NCI-H2196 (cell line): ENCODE data around the gene SSTR3.
"Not testable (repeated sequence)": the region's sequence is repeated elsewhere in the genome, so short reads cannot be mapped to it uniquely, and the experiment has no call there.

Experiments used
- DNase-seq: peaks from one replicate; lab custom pipeline; 2025; ENCODE audit not compliant: unreplicated experiment; lab: John Stamatoyannopoulos, UW

Gene SSTR3

DNA sequence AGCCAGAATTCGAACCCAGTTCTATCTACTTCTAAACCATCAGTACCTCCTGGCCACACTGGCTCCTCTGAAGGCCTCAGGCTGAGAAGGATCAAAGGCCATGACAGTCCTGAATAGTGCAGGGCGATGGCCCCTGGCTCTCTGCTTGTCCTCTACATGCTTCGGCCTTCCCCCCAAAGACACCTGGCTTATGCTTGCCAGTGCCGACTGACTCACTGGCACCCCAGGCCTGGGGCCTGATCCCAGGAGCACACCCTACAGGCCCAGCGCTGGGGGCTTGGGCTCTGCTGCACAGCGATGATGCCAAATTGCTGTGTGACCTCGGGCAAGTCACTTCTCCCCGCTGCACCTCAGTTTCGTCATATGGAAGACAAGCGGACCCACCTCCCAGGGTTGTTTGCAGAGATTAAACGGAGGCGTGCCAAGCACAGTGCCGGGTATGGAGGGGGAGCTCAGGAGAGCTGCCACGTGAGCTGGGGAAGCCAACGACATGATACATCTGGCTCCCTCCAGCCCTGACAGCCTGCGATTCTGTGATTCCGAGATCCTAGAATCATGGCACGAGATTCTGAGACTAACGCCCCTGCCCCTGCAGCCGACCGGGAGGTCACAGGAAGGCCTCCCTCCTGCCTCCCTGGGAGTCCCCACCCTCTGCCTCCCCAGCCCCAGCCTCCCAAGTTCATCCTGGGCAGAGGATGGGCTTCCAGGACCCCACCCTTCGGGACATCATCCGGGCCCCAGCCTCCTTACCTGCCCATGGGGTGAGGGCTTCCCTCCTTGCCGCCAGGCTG is 1.0 kb downstream of the SSTR3 start:
- DNase-seq, result no peak

DNA sequence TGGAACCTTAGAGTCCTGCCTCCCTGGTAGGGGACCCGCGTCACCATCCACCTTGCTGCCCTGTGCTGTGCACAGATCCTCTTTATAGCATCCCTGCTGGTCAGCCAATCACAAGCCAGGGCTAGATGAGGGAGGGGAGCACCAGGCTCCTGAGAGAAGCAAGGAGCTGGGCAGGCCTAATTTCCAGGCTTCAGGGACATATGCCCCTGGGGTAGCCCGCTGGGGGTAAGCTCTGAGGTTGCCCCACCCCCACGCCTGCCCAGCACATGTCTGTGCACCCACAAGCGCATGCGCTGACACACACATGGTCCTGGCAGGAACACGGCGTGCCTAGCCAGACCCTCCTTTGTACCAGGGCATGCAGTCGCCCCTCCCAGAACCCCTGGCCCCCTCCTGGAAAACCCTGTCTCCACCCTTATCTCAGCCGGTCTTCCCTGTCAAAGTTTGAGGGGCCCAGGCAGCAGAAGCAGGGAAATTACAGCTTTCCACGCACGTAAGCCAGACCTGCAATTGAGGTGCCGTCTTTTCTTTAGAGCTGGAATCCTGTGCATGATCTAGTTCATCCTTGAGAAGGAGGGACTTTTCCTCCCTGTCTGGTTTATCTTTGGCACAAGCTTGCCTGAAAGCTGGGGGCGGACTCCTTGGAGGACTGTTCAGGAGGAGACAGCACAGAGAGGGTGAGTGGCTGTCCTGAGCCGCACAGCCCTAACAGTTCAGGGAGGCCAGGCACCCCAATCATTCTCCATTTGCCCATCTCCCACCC is 2.1 kb downstream of the SSTR3 start:
- no peak for DNase-seq

DNA sequence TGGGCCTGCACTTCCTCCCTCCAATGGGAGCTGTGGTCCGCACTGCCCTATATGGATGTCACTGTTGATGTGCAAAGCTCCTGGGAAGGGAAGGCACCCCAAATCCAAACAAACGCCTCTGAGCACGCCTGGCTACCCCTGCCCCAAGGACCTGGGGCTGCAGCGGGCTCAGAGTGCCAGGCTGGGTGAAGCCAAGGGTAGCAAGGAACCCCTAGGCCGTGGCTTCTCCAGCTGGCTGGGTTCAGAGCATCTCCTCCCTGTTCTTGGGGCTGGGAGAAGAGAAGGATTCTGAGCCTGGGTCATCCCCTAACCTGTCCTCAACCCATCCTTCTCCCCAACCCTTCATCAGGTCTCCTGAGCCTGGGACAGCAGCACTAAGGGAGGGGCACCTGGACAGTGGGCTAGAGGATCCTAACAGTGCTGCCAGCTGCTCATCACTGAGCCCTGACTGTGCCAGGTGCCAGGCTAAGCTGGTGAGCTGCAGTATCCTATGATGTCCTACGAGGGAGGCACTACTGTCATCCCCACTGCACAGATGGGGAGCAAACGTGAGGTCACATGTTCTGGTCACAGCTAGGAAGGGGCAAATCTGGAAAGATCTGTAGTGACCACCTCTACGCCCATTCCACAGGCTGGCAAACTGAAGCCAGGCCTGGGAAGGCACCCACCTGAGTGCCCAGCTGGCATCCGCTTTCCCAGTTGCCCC is 3.0 kb downstream of the SSTR3 start:
- DNase-seq, result no peak

DNA sequence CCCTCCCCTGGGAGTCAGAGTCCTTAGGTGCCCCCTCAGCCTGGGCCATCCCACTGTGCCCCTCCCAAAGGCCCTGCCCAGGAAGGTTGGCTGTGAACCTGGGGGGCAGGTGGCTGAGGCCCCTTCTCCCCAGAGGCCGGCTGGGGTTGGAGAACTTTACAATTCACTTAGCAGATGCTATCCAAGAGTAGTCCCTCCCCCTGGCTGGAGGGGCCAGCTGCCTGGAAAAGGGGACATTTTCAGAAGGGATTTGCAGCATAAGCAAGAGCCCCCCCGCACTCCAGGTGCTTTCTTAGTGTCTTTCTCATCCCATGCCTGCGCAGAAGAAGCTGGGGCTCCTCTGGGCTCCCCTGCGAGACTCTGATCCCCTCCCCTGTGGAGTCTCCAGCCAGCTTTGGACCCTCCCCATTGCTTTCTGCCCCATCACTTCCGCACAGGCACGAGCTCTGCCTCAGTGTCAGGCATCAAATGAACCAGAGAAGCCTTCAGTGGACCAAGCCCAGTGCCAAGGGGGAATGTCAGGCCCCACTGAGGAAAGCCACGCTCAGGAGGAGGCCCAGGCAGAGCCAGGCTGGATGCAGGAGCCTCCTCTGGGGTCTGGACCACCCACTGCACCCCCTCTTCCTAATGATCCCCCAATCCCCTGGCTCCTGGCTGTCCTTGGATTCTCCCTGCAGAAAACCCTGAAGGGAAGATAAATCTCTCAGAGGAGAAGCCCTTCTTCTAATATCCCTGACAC is 3.7 kb downstream of the SSTR3 start:
- no peak for DNase-seq

DNA sequence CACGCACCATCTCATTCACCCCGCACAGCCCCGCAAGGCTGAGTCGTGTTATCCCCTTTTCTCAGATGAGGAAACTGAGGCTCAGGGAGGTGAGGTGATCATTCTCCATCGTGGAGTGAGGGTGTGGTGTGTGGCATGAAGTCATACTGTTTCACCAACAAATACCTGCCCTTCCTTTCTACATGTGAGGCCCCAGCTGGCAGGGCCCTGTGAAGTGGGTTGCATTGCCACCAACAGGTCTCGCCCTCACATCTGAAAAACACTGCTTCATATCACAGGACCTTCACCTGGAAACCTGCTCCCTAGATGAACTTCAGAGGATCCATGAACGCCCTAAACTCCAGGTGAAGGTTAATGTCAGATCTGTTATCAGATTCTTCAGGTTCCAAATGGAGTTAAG is 4.3 kb downstream of the SSTR3 start:
- DNase-seq, result no peak

DNA sequence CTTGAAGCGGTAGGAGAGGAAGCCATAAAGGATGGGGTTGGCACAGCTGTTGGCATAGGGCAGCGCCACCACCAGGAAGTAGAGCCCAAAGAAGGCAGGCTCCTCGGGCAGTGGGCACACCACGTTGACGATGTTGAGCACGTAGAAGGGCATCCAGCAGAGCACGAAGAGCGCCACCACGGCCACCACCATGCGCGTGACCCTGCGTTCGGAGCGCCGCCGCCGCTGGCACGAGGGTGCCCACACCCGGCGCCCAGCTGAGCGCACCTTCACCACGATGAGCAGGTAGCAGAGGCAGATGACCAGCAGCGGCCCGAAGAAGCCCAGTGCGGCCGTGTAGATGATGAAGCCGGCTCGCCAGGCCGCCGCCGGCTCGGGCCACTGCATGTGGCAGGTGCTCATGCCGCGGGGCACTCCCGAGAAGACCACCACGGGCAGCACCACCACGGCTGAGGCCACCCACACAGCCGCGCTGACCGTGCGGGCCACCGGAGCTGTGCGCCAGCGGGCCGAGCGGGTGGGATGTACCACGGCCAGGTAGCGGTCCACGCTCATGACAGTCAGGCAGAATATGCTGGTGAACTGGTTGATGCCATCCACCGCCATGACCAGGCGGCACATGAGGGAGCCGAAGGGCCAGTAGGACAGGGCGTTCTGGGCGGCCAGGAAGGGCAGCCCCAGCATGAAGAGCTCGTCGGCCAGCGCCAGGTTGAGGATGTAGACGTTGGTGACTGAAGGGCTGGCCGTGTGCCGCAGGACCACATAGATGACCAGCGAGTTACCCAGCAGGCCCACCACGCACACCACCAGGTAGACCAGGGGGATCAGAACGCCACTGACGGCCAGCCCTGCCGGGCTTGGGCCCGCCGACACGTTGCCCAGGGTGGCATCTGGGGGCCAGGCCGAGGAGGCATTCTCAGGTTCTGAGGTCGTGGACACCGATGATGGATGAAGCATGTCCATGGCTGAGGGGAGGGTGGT is 5.1 kb downstream of the SSTR3 start:
- DNase-seq, result no peak

DNA sequence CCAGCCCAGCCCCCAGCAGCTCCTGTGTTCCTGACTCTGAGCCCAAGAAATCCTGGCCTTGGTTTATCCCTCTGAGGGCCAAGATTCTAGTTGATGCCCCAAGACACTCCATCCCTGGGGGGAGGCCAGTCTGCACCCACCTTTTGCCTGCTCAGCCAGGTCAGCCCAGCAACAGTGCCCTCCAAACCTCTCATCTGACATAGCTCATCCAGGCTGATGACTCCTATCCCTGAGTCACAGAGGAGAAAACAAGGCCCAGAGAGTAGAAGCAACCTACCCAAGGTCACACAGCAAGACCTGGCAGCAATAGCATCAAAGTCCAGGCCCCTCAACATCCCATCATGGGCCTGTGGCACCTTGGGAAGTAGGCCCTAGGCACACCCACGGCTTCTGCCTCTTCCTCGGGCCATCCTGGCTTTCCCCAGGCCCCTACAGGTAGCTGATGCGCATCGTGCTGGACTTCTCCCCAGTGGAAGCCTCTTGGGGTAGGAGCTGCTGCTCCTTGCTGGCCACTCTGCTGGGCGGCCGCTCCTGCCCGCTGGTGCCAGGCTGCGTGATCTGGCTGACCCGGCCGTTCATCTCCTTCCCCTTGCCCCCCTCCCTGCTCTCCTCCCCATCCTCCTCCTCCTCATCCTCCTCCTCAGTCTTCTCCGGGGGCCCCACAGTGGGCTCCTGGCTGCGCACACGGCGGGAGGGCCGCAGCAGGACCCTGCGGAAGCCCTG is 6.0 kb downstream of the SSTR3 start:
- no peak for DNase-seq

DNA sequence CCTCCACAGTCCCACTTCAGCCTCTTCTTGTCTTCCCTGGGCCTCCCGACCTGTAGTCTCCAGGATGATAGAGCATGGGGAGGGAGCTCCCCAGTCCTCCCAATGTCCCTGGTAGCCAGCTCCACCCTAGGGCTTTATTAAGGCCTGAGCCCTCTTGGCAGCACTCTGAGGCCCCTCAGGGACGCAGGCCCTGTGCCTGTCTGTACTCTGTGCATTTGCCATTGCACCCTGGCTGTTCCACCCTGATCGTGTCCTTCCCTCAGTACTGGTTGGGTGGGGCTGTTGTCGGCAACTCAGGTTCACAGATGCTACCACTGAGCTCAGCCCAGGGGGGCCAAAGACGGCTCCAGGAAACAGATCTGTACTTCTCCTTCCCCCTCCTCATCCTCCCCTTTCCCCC is 7.2 kb downstream of the SSTR3 start:
- no peak for DNase-seq

DNA sequence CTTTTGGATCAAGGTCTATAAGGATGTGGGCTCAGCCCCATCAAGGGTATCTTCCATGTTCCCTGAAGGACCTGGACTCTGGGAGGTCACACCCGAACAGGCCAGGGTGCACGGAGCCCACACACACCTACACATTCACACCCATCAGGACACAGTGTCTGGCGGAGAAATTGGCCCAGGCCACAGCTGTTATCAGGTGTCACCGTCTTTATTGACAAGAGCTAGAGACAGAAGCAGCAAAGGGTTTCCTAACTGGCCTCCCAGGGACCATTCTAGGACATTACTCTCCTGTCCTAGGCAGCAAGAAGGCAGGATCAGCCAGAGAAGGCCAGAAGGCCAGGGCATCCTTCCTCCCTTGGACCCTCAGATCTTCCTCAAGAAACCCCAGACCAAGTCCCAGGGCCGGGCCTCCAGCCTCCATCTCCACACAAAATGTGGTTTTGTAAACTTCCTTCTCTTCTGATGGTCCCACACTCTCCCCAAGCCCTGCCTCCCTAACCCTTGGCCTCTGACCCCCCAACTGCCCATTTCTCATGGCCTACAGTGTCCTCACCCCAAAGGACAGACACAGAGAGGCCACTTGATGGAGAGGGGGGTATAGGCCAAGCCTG is 8.1 kb downstream of the SSTR3 start:
- DNase-seq, result no peak

DNA sequence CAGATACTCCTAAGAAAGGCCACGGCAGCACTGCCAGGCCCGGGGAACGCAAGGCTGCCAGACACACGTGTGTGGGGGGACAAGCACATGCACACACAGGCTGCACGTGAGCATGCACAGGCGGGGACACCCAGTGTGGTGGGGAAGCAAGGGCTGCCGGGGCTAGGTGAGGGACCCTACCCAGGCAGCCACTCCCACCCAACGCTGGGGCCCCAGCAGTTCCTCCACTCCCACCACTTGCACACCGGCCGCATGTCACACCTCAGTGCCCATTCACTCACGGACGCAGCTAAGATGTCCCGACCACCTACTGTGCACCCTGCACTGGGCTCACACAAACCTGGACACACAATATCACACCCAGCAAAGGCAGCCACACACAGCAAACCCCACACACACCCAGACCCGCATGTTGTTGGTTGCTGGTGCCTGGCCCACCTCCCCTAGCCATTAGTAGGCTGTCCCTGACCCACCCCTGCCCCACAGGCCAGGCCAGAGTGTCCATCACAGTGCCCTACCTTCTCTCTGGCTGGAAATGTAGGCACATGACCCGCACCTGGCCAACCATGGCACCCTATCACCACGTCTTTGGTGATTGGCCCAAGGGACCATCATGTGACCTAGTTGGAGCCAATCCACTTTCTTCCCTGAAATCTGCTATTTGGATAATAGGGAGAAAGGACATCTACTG is 8.8 kb downstream of the SSTR3 start:
- DNase-seq, result no peak

DNA sequence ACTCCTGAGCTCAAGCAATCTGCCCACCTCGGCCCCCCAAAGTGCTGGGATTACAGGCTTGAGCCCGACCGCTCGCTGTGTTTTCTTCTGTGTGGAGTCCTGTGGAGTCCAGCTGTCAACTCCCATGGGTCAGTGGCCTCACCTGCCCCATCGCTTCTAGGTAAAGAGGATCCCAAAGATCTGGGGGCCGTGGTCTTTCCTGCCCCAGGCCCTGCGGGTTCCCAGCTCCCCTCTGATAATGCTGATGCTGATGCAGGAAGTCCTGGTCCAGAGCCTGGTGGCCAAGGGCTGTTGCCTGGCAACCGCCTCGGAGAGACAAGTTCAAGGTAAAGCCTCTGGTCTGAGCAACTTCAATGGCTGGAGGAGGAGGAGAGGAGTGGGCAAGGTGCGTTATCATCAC is 9.6 kb downstream of the SSTR3 start:
- no peak for DNase-seq

DNA sequence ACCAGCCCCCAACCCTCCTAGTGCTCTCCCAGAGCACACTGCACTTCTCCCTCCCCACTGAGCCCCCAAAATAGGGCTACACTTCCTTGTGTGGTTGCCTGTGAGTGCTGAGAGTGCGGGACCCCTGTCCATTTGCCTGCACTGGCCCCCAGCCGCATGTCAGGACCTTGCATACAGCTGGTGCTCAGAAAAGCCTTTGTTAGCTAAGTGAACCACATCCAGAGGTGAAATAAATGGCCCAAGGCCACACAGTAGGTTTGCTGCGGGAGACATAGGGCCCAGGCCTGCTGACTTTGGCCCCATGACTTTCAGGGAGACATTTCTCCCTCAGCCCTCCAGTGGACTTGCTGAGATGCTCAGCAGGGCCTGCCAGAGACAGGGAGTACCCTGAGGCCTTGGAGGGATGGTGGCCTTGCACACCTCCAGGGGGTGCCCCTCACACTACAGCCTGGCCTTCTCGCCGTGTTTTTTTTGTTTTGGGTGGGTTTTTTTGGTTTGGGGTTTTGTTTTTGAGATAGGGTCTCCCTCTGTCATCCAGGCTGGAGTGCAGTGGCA is 10.2 kb downstream of the SSTR3 start:
- DNase-seq, result no peak

DNA sequence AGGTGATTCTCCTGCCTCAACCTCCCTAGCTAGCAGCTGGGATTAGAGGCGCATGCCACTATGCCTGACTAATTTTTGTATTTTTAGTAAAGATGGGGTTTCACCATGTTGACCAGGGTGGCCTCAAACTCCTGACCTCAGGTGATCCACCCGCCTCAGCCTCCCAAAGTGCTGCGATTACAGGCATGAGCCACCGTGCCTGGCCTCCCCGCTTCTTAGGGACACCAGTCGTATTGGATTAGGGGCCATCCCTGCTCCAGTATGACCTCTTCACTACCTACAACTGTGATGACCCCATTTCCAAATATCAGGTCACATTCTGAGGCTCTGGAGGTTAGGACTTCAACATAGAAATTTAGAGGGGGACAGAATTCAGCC is 10.8 kb downstream of the SSTR3 start:
- DNase-seq, result not testable (repeated sequence)

DNA sequence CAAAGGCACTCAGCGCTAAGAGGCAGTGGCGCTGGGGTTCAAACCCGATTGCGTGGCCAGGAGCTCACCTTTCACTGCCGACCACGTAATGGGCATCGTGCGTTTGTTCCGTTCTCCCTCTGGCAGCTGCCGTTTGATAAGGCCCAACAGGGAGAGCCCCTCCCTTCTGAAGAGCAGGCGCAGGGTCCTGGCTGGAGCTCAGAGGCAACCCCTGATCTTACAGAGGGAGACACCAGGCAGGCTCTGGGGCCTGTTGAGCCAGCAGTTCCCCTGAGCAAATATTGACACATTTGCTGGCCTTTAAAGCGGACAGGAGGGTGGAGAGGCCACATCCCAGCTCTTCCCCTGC is 12.5 kb downstream of the SSTR3 start:
- peak; percentile 31 for DNase-seq

DNA sequence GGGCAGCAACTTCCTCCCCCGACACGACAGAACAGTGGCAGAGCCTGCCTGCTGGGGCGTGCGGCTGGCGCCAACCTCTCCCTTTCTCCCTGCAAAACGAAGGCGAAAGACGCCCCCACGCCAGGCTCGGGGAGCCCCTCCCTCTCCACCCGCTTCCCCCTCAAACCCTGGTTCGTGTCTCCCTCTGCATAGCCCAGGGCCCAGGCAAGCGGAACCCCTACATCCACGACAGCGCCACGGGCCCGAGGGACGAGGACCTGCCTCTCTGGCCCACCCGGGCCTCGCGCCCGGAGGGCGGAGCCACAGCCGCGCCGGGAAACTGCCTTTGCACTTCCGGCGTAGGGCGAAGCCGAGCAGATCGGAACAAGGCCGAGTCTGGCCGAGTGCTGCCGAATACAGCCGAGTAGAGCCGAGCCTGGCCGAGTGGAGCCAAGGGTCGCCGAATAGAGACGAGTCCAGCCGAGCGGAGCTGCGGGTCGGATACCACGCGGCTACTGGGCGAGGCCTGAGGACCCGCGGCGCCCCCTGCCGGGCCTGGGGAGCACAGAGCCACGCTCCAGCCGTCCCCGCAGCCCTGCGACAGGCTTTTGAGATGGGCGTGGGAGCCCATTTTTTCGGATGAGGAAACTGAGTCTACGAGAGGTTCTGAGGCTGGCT is 13.0 kb downstream of the SSTR3 start:
- peak; percentile 90 for DNase-seq

DNA sequence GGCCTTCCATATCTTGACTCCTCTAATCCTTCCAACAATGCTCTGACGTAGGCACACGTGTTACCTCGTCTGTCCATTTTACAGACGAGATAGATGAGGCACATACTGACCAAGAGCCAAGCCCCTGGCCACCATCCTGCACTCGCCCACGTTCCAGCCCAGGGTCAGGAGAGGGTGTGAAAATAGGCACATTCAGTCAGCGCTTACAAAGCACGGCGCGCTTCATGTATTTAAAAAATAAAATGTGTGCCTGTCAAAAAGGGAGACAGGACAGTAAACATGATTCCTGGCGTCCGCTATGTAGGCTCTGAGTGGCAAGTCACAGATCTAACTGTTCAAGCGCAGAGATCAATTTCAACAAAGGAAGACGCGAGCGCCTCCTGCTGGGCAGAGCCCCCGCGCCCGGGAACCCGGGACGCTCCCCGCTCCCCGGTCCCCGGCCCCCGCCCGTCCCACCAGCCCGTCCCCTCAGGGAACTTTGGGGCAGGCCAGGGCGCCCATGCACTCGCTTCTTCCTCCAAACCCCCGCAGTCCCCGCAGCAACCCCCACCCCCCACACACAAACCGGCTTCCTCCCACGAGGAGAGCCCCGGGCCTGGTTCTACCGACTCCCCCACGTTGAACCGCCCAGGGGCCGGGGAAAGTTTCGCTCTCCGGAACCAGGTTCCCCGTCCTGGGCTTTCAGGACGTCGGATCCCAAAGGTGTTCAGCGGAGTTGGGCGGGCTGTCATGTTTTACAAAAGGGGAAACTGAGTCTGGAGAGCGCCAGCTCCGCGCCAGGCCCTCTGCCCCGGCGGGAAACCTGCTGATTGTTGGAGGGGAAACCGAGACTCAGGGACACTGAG is 13.8 kb downstream of the SSTR3 start:
- DNase-seq, result peak; percentile 56
